Trophoblast cell (in vitro differentiated cells and primary cell): ENCODE measurements around the gene GCLM.
A peak's percentile ranks its signal among the peaks of the same experiment; 100 is the strongest.

ENCODE experiments used
- DNase-seq, 2 donors: peaks; one replicate each; pipeline ENCODE4 v3.0.0-alpha.2; 2016
- H2AFZ ChIP-seq: 2 replicates; pipeline ENCODE4 v1.6.1; 2013; ENCODE audit warnings: low read length, moderate library complexity, mild to moderate bottlenecking; ENCODE audit not compliant: insufficient read depth, poor library complexity
- H2AK5ac ChIP-seq: 2 replicates; pipeline ENCODE4 v1.6.1; 2013; ENCODE audit warnings: mild to moderate bottlenecking, low read length
- H2BK120ac ChIP-seq: 2 replicates; pipeline ENCODE4 v1.6.1; 2013; ENCODE audit warnings: low read length, mild to moderate bottlenecking, moderate library complexity; ENCODE audit not compliant: insufficient read depth, poor library complexity
- H2BK12ac ChIP-seq: 2 replicates; pipeline ENCODE4 v1.6.1; 2013; ENCODE audit warnings: mild to moderate bottlenecking, low read length, moderate library complexity
- H2BK5ac ChIP-seq: 2 replicates; pipeline ENCODE4 v1.6.1; 2013; ENCODE audit warnings: low read length, low read depth, moderate library complexity, mild to moderate bottlenecking; ENCODE audit not compliant: poor library complexity
- H3K14ac ChIP-seq: 2 replicates; pipeline ENCODE4 v1.6.1; 2013; ENCODE audit warnings: mild to moderate bottlenecking, low read length
- H3K18ac ChIP-seq: 2 replicates; pipeline ENCODE4 v1.6.1; 2013; ENCODE audit warnings: mild to moderate bottlenecking, low read length
- H3K23ac ChIP-seq: 2 replicates; pipeline ENCODE4 v1.6.1; 2013; ENCODE audit warnings: low read length
- H3K27ac ChIP-seq: 2 replicates; pipeline ENCODE4 v1.5.1; 2013; ENCODE audit warnings: low read depth, mild to moderate bottlenecking, inconsistent platforms, low read length, moderate library complexity
- H3K27me3 ChIP-seq: 2 replicates; pipeline ENCODE4 v1.6.1; 2013; ENCODE audit warnings: inconsistent platforms, mild to moderate bottlenecking, low read length, moderate library complexity; ENCODE audit not compliant: insufficient read depth
- H3K36me3 ChIP-seq, 2 experiments: 1 replicate in 1 of 2; 2 replicates in 1 of 2; pipeline ENCODE4 v1.6.1; 2013; ENCODE audit warnings: low read length in 2 of 2, mild to moderate bottlenecking in 2 of 2, moderate library complexity in 1 of 2; ENCODE audit not compliant: insufficient read depth in 2 of 2, control insufficient read depth in 1 of 2
- H3K4ac ChIP-seq: 2 replicates; pipeline ENCODE4 v1.6.1; 2013; ENCODE audit warnings: low read depth, mild to moderate bottlenecking, low read length, moderate library complexity
- H3K4me1 ChIP-seq, 2 experiments: 1 replicate in 1 of 2; 2 replicates in 1 of 2; pipeline ENCODE4 v1.6.1; 2013; ENCODE audit warnings: low read length in 2 of 2, mild to moderate bottlenecking in 2 of 2, moderate library complexity in 1 of 2; ENCODE audit not compliant: insufficient read depth in 2 of 2, control insufficient read depth in 1 of 2
- H3K4me2 ChIP-seq: 2 replicates; pipeline ENCODE4 v1.6.1; 2013; ENCODE audit warnings: inconsistent platforms, mild to moderate bottlenecking, low read length, moderate library complexity
- H3K4me3 ChIP-seq: 2 replicates; pipeline ENCODE4 v1.5.1; 2013; ENCODE audit warnings: mild to moderate bottlenecking, low read depth, low read length, inconsistent platforms
- H3K79me1 ChIP-seq: one replicate; pipeline ENCODE4 v1.6.1; 2013; ENCODE audit warnings: low read length
- H3K79me2 ChIP-seq: 2 replicates; pipeline ENCODE4 v1.6.1; 2013; ENCODE audit warnings: low read length, mild to moderate bottlenecking; ENCODE audit not compliant: control insufficient read depth, insufficient read depth, poor library complexity
- H3K9ac ChIP-seq: 2 replicates; pipeline ENCODE4 v1.6.1; 2013; ENCODE audit warnings: mild to moderate bottlenecking, low read length
- H3K9me3 ChIP-seq: 2 replicates; pipeline ENCODE4 v1.6.1; 2013; ENCODE audit warnings: low read depth, mild to moderate bottlenecking, control low read depth, inconsistent platforms, low read length; ENCODE audit not compliant: insufficient read depth
- H4K12ac ChIP-seq: 2 replicates; pipeline ENCODE4 v1.6.1; 2013; ENCODE audit warnings: low read depth, mild to moderate bottlenecking, low read length, moderate library complexity
- H4K8ac ChIP-seq: 2 replicates; pipeline ENCODE4 v1.6.1; 2013; ENCODE audit warnings: low read depth, mild to moderate bottlenecking, low read length, moderate library complexity
- H4K91ac ChIP-seq: one replicate; pipeline ENCODE4 v1.6.1; 2013; ENCODE audit warnings: low read depth, mild to moderate bottlenecking, low read length, moderate library complexity
- WGBS: extraction: QIAGEN DNeasy Blood & Tissue Kit; methylation state at CpG from one replicate; pipeline ENCODE4 v1.1.7; 2013; ENCODE audit warnings: missing lambda C conversion rate; ENCODE audit not compliant: insufficient read length, insufficient coverage; ENCODE audit errors: extremely low coverage; 5-methylcytosine and 5-hydroxymethylcytosine counted together

Gene GCLM

DNA sequence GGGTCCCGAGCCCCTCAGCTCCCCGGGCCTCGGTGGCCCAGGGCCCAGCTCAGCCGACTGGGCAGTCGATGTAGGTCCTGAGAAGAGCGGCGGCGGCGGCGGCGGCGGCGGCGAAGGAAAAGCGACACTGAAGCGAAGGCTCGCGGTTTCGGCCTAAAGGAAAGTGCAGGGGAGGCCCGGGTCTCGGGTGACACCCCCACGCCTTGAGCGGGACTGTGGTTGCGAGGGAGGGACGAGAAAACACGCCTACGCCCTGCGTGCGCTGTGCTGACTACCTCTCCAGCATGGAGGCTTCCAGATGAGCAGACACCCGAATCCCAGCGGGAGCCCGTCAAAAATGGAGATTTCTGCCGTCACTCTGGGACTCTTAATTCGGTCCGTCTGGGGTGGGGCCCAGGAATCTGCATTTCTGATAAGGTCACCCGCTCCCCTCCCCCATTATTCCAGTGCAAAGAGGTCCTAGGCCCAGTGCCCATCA is 61.4 kb downstream of the GCLM start:
- peak overlapping the region; percentile 90 for H3K4me2 ChIP-seq
- peak overlapping the region; percentile 71 for H3K9ac ChIP-seq
- H2BK12ac ChIP-seq: peak overlapping the region; percentile 92
- peak overlapping the region; percentile 81 for H3K4me3 ChIP-seq
- H3K4ac ChIP-seq: peak overlapping the region; percentile 43
- no peaks in the 10 kb centered on the region for H3K36me3 ChIP-seq
- H3K23ac ChIP-seq: no peak overlapping the region
- no peak overlapping the region for H2AK5ac ChIP-seq
- H3K9me3 ChIP-seq: peaks cover 8% of the 10 kb centered on the region
- H3K27ac ChIP-seq: peak overlapping the region; percentile 89
- peaks cover 16% of the 10 kb centered on the region for H3K79me1 ChIP-seq
- H4K12ac ChIP-seq: peak overlapping the region; percentile 92
- H4K8ac ChIP-seq: peak overlapping the region; percentile 91
- no CpG with 5 or more reads among the region's 36 CpGs for WGBS
- H3K14ac ChIP-seq: peak overlapping the region; percentile 97
- peak overlapping the region; percentile 95 for H2AFZ ChIP-seq
- peaks cover 11% of the 10 kb centered on the region for H3K79me2 ChIP-seq
- H3K27me3 ChIP-seq: no peaks in the 10 kb centered on the region
- H3K18ac ChIP-seq: peak overlapping the region; percentile 95
- peak overlapping the region; percentile 92 for H2BK5ac ChIP-seq
- peaks cover 0 to 5% of the 10 kb centered on the region in 2 experiments for H3K4me1 ChIP-seq
- peak overlapping the region; percentile 94 for H2BK120ac ChIP-seq
- DNase-seq: peak; percentile 55 to 62
- H4K91ac ChIP-seq: peak overlapping the region; percentile 88

DNA sequence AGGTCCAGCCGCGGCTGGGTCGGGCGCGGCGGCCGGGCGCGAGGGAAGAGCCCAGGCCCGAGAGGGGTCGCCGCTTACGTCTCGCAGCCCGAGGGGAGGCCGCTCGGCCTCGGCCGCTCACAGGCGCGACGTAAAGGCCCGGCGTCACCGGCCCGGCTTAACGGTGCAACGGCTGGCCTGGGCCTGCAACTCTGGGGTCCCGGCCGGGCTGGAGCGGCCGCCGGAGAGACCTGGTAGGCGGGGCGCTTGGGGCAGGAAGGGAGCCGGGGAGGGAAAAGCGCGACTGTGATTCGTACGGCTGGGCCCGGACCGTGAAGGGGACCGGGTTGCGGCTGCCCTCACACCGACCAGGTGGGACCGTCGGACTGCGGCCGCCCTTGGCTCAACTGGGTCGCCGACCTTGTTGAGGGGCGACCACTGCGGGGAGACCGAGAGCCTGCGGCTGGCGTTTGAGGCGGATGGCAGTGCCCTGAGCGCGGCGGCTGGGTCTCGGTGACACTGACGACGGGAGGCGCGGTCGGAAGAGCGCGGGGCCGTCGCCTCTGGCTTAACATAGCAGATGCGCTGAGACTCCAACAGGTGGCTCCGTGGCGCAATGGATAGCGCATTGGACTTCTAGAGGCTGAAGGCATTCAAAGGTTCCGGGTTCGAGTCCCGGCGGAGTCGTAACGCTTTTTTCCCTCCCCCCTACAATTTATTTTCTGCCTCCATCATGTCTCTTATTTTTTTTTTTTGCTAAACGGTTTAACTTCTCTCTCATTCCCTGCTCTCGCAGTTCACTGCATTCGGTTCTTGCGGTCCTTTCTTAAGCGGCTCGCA is 62.0 kb downstream of the GCLM start:
- peak overlapping the region; percentile 85 for H3K4me3 ChIP-seq

DNA sequence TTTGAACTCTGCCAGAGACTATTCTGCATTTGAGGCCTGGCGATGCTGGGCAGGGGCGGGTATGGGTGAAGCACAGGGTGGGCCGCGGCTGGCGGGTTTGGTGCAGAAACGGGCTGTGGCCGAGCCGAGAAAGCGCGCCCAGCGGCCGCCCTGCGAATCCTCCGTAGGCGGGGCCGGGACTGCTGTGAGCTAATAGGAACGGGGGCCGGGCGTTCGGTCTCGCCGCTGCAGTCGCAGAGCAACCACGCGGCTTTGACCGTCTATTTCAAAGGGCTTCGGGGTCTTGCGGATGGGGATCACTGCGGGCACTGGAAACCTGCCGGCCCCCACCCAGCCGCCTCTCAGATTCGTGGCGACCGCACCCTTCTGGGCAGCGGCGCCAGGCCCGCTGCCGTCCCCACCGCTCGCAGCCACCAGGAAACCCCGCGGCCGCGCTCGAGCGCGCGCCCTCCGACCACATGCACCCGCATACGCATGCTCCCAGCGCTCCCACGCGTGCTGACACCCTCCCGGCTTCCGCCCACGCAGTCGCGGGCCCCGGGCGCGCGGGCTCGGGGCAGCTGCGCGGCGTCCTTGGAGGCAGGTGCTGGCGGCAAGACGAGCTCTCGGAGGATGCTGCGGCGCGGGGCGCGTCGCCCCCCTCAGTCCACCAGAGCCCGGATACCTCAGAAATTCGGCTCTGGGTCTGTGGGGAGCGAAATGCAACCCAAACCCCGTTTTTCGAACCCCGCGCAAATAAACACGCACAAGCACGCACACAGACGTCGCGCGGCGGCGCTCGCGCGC is 62.8 kb downstream of the GCLM start:
- peak overlapping the region; percentile 64 for H4K91ac ChIP-seq
- H3K27ac ChIP-seq: peak overlapping the region; percentile 75
- H2AFZ ChIP-seq: peak overlapping the region; percentile 57
- peak overlapping the region; percentile 96 for H4K12ac ChIP-seq
- H2BK5ac ChIP-seq: peak overlapping the region; percentile 78
- peaks cover 8% of the 10 kb centered on the region for H3K9me3 ChIP-seq
- H3K4ac ChIP-seq: peak overlapping the region; percentile 72
- peaks cover 0 to 5% of the 10 kb centered on the region in 2 experiments for H3K4me1 ChIP-seq
- peak; percentile 71 to 79 for DNase-seq
- peaks cover 16% of the 10 kb centered on the region for H3K79me1 ChIP-seq
- peak overlapping the region; percentile 73 for H2AK5ac ChIP-seq
- peak overlapping the region; percentile 96 for H3K14ac ChIP-seq
- no CpG with 5 or more reads among the region's 94 CpGs for WGBS
- H2BK12ac ChIP-seq: peak overlapping the region; percentile 12
- H2BK120ac ChIP-seq: peak overlapping the region; percentile 78
- H3K9ac ChIP-seq: peak overlapping the region; percentile 89
- H3K18ac ChIP-seq: peak overlapping the region; percentile 98
- no peaks in the 10 kb centered on the region for H3K36me3 ChIP-seq
- H3K4me2 ChIP-seq: peak overlapping the region; percentile 90
- H4K8ac ChIP-seq: peak overlapping the region; percentile 72
- H3K27me3 ChIP-seq: no peaks in the 10 kb centered on the region
- peak overlapping the region; percentile 85 for H3K4me3 ChIP-seq
- no peak overlapping the region for H3K23ac ChIP-seq
- H3K79me2 ChIP-seq: peaks cover 11% of the 10 kb centered on the region

More for the DNA sequence above, 62.0 kb downstream of the GCLM start:
- H3K4me2 ChIP-seq: peak overlapping the region; percentile 90
- H3K36me3 ChIP-seq: no peaks in the 10 kb centered on the region
- H2AK5ac ChIP-seq: no peak overlapping the region
- WGBS: no CpG with 5 or more reads among the region's 86 CpGs
- H3K18ac ChIP-seq: peak overlapping the region; percentile 81
- peaks cover 11% of the 10 kb centered on the region for H3K79me2 ChIP-seq
- H2BK12ac ChIP-seq: no peak overlapping the region
- peak overlapping the region; percentile 92 for H4K12ac ChIP-seq
- peak overlapping the region; percentile 92 for H2BK5ac ChIP-seq
- peaks cover 8% of the 10 kb centered on the region for H3K9me3 ChIP-seq
- H2BK120ac ChIP-seq: peak overlapping the region; percentile 94
- peak overlapping the region; percentile 95 for H2AFZ ChIP-seq
- H4K8ac ChIP-seq: peak overlapping the region; percentile 91
- H3K4me1 ChIP-seq: peaks cover 0 to 5% of the 10 kb centered on the region in 2 experiments
- H3K4ac ChIP-seq: peak overlapping the region; percentile 30
- peak overlapping the region; percentile 89 for H3K27ac ChIP-seq
- H3K27me3 ChIP-seq: no peaks in the 10 kb centered on the region
- H3K23ac ChIP-seq: no peak overlapping the region
- peak overlapping the region; percentile 88 for H4K91ac ChIP-seq
- H3K79me1 ChIP-seq: peaks cover 16% of the 10 kb centered on the region
- DNase-seq: peak; percentile 93 to 95
- H3K14ac ChIP-seq: peak overlapping the region; percentile 97
- peak overlapping the region; percentile 61 for H3K9ac ChIP-seq

DNA sequence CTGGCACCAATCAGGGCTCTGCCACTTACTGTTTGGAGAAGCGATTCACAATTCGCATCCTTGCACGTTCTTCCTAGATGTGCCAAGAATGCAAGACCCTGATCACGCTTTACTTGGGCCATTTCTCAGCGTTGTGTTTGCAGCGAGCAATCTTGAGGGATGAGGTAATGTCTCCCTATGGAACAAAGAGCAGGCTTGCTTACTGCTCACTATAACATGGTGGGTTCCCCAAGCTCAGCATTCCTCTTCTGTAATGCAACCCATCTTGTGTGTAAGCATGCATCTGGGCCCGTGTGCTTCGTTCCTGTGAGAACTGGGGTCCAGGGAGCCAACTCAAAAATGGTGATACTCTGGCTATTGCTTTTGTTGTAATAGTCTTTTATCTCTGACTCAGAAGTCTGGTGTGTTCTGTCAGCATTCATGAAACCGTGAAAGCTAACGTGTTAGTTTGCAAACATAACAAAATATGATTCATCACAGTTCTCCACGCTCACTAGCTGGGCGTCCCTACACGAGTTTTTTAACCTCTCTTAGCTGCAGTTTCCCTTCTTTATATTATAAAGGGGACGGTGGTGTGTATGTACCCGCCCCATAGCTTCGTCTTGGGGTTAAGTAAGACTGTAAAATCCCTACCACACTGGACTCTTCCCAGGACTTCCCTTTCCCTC is 63.6 kb downstream of the GCLM start:
- Histone ChIP-seq H3K79me2 (peaks cover 11% of the 10 kb centered on the region), H3K36me3 (no peaks in the 10 kb centered on the region), H3K4me1 (peaks cover 0 to 5% of the 10 kb centered on the region in 2 experiments), H3K18ac (no peak overlapping the region), H3K4me2 (peak overlapping the region; percentile 90), H2BK12ac (no peak overlapping the region), H3K23ac (no peak overlapping the region), H3K14ac (peak overlapping the region; percentile 11), H3K79me1 (peaks cover 16% of the 10 kb centered on the region), H2AK5ac (no peak overlapping the region), H4K12ac (no peak overlapping the region), H3K4me3 (peak overlapping the region; percentile 85), H3K4ac (no peak overlapping the region), H3K27ac (peak overlapping the region; percentile 75), H3K27me3 (no peaks in the 10 kb centered on the region), H3K9ac (peak overlapping the region; percentile 1), H4K91ac (peak overlapping the region; percentile 64), H4K8ac (peak overlapping the region; percentile 72), H2BK5ac (peak overlapping the region; percentile 7), H2BK120ac (peak overlapping the region; percentile 8), H2AFZ (no peak overlapping the region), H3K9me3 (peaks cover 8% of the 10 kb centered on the region)
- peak; percentile 76 to 87 for DNase-seq
- no CpG with 5 or more reads among the region's 16 CpGs for WGBS
